ENCODE results near the gene FARS2.
"Not testable (repeated sequence)": the region's sequence is repeated elsewhere in the genome, so short reads cannot be mapped to it uniquely, and the experiment has no call there.

Gene FARS2

GRCh38 chr6:5556011-5556410, 294.7 kb downstream of the FARS2 start:
- Histone ChIP-seq H3K9me3 (ENCODE audit: low read length) (no peaks in the 10 kb centered on the region), H3K4me1 (ENCODE audit: insufficient read depth, low read length) (no peaks in the 10 kb centered on the region), H3K4me3 (ENCODE audit: low read depth in 1 of 2, low read length in 2 of 2) (no peak overlapping the region), H3K9ac (ENCODE audit: low read length) (no peak overlapping the region), H3K36me3 (ENCODE audit: insufficient read depth, low read length) (no peaks in the 10 kb centered on the region), H3K27me3 (ENCODE audit: control insufficient read depth in 1 of 2, insufficient read depth in 2 of 2, low read length in 2 of 2) (no peaks in the 10 kb centered on the region), H3K27ac (ENCODE audit: low read depth, low read length) (no peak overlapping the region)

DNA sequence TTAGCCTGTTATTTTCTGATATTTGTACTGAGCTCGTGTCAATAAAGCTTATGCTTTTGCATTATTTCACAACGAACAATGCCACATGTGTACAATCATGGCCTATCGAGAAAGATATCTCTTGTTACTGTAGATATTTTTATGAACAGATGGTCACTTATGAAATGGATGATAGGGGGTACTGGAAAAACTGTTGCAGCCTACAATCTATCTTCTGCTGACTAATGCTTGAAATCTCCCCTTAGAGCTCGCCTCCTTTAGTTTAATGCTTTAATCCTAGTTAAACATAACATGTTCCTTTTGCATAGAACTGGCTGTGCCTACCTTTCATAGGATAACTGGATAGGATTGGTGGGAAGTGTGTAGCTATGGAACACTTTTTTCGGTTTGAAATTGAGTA, 296.2 kb downstream of the FARS2 start:
- Histone ChIP-seq H3K27me3 (ENCODE audit: control insufficient read depth in 1 of 2, insufficient read depth in 2 of 2, low read length in 2 of 2) (no peaks in the 10 kb centered on the region), H3K27ac (ENCODE audit: low read depth, low read length) (no peak overlapping the region), H3K36me3 (ENCODE audit: insufficient read depth, low read length) (no peaks in the 10 kb centered on the region), H3K9ac (ENCODE audit: low read length) (no peak overlapping the region), H3K4me3 (ENCODE audit: low read depth in 1 of 2, low read length in 2 of 2) (no peak overlapping the region), H3K9me3 (ENCODE audit: low read length) (no peaks in the 10 kb centered on the region), H3K4me1 (ENCODE audit: insufficient read depth, low read length) (no peaks in the 10 kb centered on the region)

DNA sequence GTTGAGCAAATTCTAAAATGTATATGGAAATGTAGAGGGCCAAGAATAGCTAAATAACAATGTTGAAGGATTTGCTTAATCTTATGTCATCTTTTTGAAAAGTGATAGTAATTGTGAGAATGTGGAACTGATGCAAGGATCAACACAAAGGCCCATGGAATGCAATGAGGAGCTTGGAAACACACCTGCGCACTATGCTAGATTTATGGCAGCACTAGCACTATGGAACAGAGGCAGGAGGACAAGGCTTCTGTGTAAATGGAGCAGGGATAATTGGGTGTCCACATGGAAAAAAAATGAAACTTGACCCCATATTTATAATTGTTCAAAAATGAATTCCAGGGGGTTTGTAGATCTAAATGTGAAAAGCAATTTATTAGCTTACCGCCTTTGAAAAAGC, 298.3 kb downstream of the FARS2 start:
- H3K4me3 ChIP-seq (ENCODE audit: low read depth in 1 of 2, low read length in 2 of 2) = no peak overlapping the region
- H3K9me3 ChIP-seq (ENCODE audit: low read length) = no peaks in the 10 kb centered on the region
- no peak overlapping the region for H3K27ac ChIP-seq (ENCODE audit: low read depth, low read length)
- H3K27me3 ChIP-seq (ENCODE audit: control insufficient read depth in 1 of 2, insufficient read depth in 2 of 2, low read length in 2 of 2) = no peaks in the 10 kb centered on the region
- no peaks in the 10 kb centered on the region for H3K36me3 ChIP-seq (ENCODE audit: insufficient read depth, low read length)
- no peaks in the 10 kb centered on the region for H3K4me1 ChIP-seq (ENCODE audit: insufficient read depth, low read length)
- no peak overlapping the region for H3K9ac ChIP-seq (ENCODE audit: low read length)

GRCh38 chr6:5562277-5562676, 301.0 kb downstream of the FARS2 start:
- H3K4me3 ChIP-seq (ENCODE audit: low read depth in 1 of 2, low read length in 2 of 2) = no peak overlapping the region
- no peak overlapping the region for H3K9ac ChIP-seq (ENCODE audit: low read length)
- no peaks in the 10 kb centered on the region for H3K36me3 ChIP-seq (ENCODE audit: insufficient read depth, low read length)
- H3K9me3 ChIP-seq (ENCODE audit: low read length) = no peaks in the 10 kb centered on the region
- no peaks in the 10 kb centered on the region for H3K27me3 ChIP-seq (ENCODE audit: control insufficient read depth in 1 of 2, insufficient read depth in 2 of 2, low read length in 2 of 2)
- H3K27ac ChIP-seq (ENCODE audit: low read depth, low read length) = no peak overlapping the region
- H3K4me1 ChIP-seq (ENCODE audit: insufficient read depth, low read length) = no peaks in the 10 kb centered on the region

GRCh38 chr6:5563086-5563485, 301.8 kb downstream of the FARS2 start:
- Histone ChIP-seq H3K36me3 (ENCODE audit: insufficient read depth, low read length) (no peaks in the 10 kb centered on the region), H3K9ac (ENCODE audit: low read length) (no peak overlapping the region), H3K9me3 (ENCODE audit: low read length) (no peaks in the 10 kb centered on the region), H3K4me3 (ENCODE audit: low read depth in 1 of 2, low read length in 2 of 2) (no peak overlapping the region), H3K27ac (ENCODE audit: low read depth, low read length) (no peak overlapping the region), H3K27me3 (ENCODE audit: control insufficient read depth in 1 of 2, insufficient read depth in 2 of 2, low read length in 2 of 2) (no peaks in the 10 kb centered on the region), H3K4me1 (ENCODE audit: insufficient read depth, low read length) (no peaks in the 10 kb centered on the region)

- not testable (repeated sequence) for H3K36me3 ChIP-seq (ENCODE audit: insufficient read depth, low read length); H3K9me3 ChIP-seq (ENCODE audit: low read length); H3K9ac ChIP-seq (ENCODE audit: low read length); H3K27me3 ChIP-seq (ENCODE audit: control insufficient read depth in 1 of 2, insufficient read depth in 2 of 2, low read length in 2 of 2); H3K27ac ChIP-seq (ENCODE audit: low read depth, low read length); H3K4me1 ChIP-seq (ENCODE audit: insufficient read depth, low read length); H3K4me3 ChIP-seq (ENCODE audit: low read depth in 1 of 2, low read length in 2 of 2)
Observed at GRCh38 chr6:5564746-5565145, 303.4 kb downstream of the FARS2 start.

GRCh38 chr6:5565971-5566370, 304.7 kb downstream of the FARS2 start:
- Histone ChIP-seq H3K4me1 (ENCODE audit: insufficient read depth, low read length) (no peaks in the 10 kb centered on the region), H3K36me3 (ENCODE audit: insufficient read depth, low read length) (no peaks in the 10 kb centered on the region), H3K9me3 (ENCODE audit: low read length) (no peaks in the 10 kb centered on the region), H3K4me3 (ENCODE audit: low read depth in 1 of 2, low read length in 2 of 2) (no peak overlapping the region), H3K9ac (ENCODE audit: low read length) (no peak overlapping the region), H3K27me3 (ENCODE audit: control insufficient read depth in 1 of 2, insufficient read depth in 2 of 2, low read length in 2 of 2) (no peaks in the 10 kb centered on the region), H3K27ac (ENCODE audit: low read depth, low read length) (no peak overlapping the region)

DNA sequence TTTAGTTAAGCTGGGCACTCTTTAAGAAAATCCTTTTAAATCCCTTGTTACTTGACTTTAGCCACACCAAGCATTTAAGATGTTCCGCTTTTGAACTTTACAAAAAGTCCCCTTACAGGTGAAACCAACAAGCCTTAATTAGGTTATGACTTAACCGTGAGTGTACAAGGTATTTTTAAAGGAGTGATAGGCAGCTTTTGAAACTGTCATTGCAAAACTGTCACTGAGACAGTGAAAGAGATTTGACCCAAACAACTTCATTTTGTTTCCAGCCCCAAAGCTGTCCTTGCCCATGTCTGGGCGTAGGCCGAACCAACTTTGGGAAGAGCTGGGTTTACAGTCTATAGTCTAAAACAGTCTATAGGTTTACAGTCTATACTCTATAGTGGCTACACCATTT, 305.4 kb downstream of the FARS2 start:
- Histone ChIP-seq H3K4me1 (ENCODE audit: insufficient read depth, low read length) (no peaks in the 10 kb centered on the region), H3K4me3 (ENCODE audit: low read depth in 1 of 2, low read length in 2 of 2) (no peak overlapping the region), H3K27me3 (ENCODE audit: control insufficient read depth in 1 of 2, insufficient read depth in 2 of 2, low read length in 2 of 2) (no peaks in the 10 kb centered on the region), H3K36me3 (ENCODE audit: insufficient read depth, low read length) (no peaks in the 10 kb centered on the region), H3K9me3 (ENCODE audit: low read length) (no peaks in the 10 kb centered on the region), H3K9ac (ENCODE audit: low read length) (no peak overlapping the region), H3K27ac (ENCODE audit: low read depth, low read length) (no peak overlapping the region)

DNA sequence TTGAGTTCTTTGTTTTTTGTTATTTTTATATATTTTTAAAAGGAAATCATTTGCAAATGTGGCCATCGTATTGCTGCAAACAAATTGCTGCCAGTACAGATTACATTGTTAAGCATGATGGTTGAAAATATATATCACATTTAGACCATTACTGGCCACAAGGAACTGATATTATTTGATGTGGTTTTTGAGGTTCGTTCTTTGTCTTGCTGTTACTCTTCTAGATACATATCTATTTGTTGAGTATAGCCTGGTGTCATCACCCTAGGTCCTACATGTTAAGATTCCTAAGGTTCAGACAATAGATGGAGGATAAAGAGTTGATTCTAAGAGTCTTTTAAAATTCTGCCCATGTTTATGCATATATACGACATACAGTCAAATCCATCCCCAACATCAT, 306.0 kb downstream of the FARS2 start:
- H3K36me3 ChIP-seq (ENCODE audit: insufficient read depth, low read length) = no peaks in the 10 kb centered on the region
- no peak overlapping the region for H3K27ac ChIP-seq (ENCODE audit: low read depth, low read length)
- no peak overlapping the region for H3K9ac ChIP-seq (ENCODE audit: low read length)
- no peaks in the 10 kb centered on the region for H3K4me1 ChIP-seq (ENCODE audit: insufficient read depth, low read length)
- no peaks in the 10 kb centered on the region for H3K9me3 ChIP-seq (ENCODE audit: low read length)
- H3K27me3 ChIP-seq (ENCODE audit: control insufficient read depth in 1 of 2, insufficient read depth in 2 of 2, low read length in 2 of 2) = no peaks in the 10 kb centered on the region
- H3K4me3 ChIP-seq (ENCODE audit: low read depth in 1 of 2, low read length in 2 of 2) = no peak overlapping the region

DNA sequence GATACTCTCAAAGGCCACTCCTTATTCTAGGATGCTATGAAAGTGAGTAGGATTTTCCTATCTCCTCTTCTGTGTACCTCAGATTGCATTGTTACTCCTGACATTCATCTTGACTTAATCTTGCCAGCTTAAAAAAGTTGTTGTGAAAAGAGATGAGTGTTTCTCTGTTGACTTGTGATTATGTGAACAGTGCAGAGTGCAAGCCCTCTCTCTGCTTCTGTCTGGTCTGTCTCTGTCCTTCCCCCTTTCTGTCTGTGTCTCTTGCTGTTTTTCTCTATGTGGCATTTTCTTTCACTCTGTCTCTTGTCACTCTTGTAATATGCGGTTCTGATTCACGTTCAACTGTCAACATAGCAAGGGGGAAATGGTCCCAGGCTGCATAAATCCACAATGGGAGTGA, 306.6 kb downstream of the FARS2 start:
- Histone ChIP-seq H3K4me1 (ENCODE audit: insufficient read depth, low read length) (no peaks in the 10 kb centered on the region), H3K27me3 (ENCODE audit: control insufficient read depth in 1 of 2, insufficient read depth in 2 of 2, low read length in 2 of 2) (no peaks in the 10 kb centered on the region), H3K27ac (ENCODE audit: low read depth, low read length) (no peak overlapping the region), H3K36me3 (ENCODE audit: insufficient read depth, low read length) (no peaks in the 10 kb centered on the region), H3K9ac (ENCODE audit: low read length) (no peak overlapping the region), H3K9me3 (ENCODE audit: low read length) (no peaks in the 10 kb centered on the region), H3K4me3 (ENCODE audit: low read depth in 1 of 2, low read length in 2 of 2) (no peak overlapping the region)

GRCh38 chr6:5569491-5569890, 308.2 kb downstream of the FARS2 start:
- Histone ChIP-seq H3K4me1 (ENCODE audit: insufficient read depth, low read length) (no peaks in the 10 kb centered on the region), H3K4me3 (ENCODE audit: low read depth in 1 of 2, low read length in 2 of 2) (no peak overlapping the region), H3K9me3 (ENCODE audit: low read length) (no peaks in the 10 kb centered on the region), H3K27ac (ENCODE audit: low read depth, low read length) (no peak overlapping the region), H3K9ac (ENCODE audit: low read length) (no peak overlapping the region), H3K27me3 (ENCODE audit: control insufficient read depth in 1 of 2, insufficient read depth in 2 of 2, low read length in 2 of 2) (no peaks in the 10 kb centered on the region), H3K36me3 (ENCODE audit: insufficient read depth, low read length) (no peaks in the 10 kb centered on the region)

DNA sequence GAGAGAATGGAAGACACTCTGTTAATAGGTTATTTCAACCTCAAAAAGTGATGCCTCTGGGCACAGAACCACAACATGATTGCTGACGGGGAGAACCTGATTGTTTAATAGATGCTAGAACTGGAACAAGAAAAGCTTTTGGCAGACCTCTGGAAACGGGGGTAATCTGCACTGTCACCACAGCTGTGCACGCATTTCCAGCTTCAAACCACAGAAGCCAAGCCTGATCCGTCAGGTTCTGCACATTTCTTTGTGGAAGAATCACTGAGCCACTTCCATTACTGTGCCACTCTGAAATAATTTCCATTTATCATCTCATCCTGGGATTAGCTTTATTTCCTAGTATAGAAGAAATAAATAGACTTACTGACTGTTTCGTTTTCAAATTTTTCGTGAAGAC, 309.3 kb downstream of the FARS2 start:
- Histone ChIP-seq H3K27ac (ENCODE audit: low read depth, low read length) (no peak overlapping the region), H3K4me1 (ENCODE audit: insufficient read depth, low read length) (no peaks in the 10 kb centered on the region)

More for the DNA sequence above, 309.3 kb downstream of the FARS2 start:
- Histone ChIP-seq H3K4me3 (ENCODE audit: low read depth in 1 of 2, low read length in 2 of 2) (no peak overlapping the region), H3K9ac (ENCODE audit: low read length) (no peak overlapping the region), H3K9me3 (ENCODE audit: low read length) (no peaks in the 10 kb centered on the region), H3K36me3 (ENCODE audit: insufficient read depth, low read length) (no peaks in the 10 kb centered on the region), H3K27me3 (ENCODE audit: control insufficient read depth in 1 of 2, insufficient read depth in 2 of 2, low read length in 2 of 2) (no peaks in the 10 kb centered on the region)
